HG02623 (cell line): ENCODE data around the gene STK31.
"Not testable (repeated sequence)": the region's sequence is repeated elsewhere in the genome, so short reads cannot be mapped to it uniquely, and the experiment has no call there.

Experiments
- ATAC-seq: cut with Tn5 transposase; IDR thresholded peaks from one replicate; pipeline ENCODE4 v1.9.1; 2021; ENCODE audit warnings: moderate library complexity; ENCODE audit not compliant: unreplicated experiment

STK31 gene

DNA sequence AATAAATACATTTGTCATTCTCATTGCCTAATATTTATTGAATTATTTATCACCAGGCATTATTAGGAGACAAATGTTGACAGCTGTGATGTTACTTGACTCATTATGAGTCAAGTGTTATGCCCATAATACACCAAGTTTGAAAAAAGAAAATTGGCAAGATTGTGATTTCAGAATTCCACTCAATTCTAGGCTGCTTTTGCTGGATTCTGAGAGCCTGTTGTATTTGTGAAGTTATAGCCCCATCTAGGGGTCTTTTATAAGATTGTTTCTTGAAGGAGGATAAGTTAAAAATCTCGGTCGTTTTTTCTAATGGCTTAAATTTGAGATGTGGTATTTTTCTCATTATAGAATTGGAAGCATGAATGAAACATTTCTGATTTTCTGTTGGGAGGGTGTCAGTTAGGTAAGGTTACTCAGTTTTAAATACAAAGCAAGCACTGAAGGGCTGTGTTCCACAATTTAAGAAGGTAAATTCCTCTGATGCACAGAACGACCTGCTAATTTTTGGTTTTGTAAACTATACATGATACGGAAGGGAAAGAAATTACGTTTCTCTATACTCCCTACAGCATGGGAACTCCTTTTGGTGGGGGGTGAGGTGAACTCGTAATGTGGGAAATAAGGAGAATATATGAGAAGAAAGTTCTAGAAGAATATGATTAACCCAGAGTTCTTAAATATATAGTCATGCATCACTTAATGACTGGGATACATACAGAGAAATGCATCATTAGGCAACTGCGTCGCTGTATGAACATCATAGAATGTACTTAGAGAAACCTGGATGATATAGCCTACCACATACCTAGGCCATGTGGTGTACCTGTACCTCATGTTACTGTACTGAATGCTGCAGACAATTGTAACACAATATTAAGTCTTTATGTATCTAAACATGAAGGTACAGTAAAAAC lies 2.6 kb downstream of the STK31 start:
- ATAC-seq: no peak

DNA sequence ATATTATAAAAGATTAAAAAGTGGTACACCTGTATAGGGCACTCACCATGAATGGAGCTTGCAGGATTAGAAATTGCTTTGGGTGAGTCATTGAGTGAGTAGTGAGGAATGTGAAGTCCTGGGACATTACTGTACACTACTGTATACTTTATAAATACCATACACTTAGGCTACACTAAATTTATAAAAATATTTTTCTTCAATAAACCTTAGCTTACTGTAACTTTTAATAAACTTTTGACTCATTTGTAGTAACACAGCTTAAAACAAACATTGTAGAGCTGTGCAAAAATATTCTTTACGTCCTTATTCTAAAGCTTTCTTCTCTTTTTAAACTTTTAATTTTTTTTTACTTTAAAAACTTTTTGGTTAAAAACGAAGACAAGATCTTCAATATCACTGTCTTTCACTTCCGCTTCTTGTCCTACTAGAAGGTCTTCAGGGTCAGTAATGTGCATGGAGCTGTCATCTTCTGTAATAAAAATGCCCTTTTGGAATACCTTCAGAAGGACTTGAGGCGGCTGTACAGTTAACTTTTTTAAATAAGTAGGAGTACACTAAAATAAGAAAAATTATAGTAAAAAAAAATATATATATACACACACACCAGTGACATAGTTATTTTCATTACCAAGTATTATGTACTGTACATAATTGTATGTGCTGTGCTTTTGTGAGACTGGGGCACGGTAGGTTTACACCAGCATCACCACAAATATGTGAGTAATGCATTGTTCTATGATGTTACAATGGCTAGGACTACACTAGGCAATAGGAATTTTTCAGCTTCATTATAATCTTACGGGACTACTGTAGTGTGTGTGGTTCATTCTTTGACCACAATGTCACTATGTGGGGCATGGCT lies 3.5 kb downstream of the STK31 start:
- no peak for ATAC-seq

DNA sequence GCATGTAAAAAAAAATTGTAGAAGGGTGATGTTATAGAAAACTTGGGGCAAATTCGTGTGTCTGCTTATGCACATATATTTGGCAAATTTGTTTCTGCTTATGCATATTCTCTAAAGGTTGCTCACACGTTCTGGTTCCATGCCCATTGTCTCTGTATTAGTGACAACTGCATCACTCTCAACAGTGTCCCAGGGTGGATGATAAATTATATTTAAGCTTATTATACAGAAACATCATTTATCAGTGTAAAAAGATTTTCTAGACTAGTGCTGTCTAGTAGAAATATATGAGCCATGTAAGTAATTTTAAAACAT lies 4.1 kb downstream of the STK31 start:
- ATAC-seq: no peak

DNA sequence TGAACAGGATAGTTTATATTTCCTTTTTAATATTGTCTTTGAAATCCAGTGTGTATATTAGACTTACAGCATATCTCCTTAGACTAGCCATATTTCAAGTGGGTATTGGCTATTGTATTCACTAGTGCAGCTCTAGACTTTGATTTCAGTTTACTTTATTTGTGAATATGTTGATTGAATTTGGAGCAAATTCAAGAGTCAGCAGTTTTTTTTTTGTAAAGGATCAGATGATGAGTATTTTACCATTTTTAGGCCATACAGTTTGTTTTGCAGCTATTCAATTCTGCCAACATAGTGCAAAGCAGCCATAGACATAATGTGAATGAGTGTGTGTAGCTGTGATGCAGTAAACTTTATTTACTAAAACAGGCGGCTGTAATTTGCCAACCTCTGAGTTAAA lies 4.6 kb downstream of the STK31 start:
- no peak for ATAC-seq

DNA sequence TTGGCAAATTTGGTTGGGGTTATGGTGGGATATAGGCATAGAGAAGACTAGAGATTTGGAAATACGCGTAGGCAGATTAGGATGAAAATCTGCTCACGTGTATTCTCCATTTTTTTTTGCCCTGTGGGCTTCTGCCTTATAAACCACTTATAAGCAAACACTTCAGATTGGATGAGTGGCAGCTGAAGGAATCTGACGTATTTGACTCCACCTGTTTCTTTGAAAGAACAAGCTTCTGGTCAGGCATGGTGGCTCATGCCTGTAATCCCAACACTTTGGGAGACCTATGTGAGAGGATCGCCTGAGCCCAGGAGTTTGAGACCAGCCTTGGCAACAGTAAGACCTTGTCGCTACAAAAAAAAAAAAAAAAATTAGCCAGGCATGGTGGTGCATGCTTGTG lies 5.1 kb downstream of the STK31 start:
- no peak for ATAC-seq

DNA sequence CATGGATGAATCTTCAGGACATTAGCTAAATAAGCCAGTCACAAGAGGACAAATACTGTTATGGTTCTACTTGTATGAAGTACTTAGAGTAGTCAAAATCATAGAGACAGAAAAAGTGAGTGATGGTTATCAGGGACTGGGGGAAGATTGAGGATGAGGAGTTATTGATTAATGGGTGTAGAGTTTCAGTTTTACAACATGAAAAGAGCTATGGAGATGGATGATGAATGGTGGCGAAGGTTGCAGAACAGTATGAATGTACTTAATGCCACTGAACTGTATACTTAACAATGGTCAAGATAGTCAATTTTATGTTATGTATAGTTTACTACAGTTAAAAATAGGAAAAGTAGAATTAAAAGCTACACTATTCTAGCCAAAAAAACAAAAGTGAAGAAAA lies 7.8 kb downstream of the STK31 start:
- no peak for ATAC-seq

DNA sequence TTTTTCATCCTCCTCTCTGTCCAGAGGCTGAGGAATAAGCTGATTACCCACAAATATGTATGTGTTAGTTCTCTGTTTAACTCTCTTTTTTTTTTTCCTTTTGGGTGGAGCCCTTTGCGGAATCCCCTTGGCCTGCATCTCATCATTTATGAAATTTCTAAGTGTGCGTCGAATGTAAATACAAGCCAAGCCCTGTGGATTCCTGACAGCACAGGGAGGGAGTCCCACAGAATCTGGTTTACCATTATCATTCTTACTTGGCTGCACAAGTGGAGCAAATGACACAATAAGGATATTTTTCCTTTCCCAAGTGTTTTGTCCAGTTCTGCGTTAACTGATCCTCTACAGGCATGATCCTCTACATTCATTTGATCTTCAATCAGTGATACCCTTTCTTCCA lies 11.4 kb downstream of the STK31 start:
- no peak for ATAC-seq

DNA sequence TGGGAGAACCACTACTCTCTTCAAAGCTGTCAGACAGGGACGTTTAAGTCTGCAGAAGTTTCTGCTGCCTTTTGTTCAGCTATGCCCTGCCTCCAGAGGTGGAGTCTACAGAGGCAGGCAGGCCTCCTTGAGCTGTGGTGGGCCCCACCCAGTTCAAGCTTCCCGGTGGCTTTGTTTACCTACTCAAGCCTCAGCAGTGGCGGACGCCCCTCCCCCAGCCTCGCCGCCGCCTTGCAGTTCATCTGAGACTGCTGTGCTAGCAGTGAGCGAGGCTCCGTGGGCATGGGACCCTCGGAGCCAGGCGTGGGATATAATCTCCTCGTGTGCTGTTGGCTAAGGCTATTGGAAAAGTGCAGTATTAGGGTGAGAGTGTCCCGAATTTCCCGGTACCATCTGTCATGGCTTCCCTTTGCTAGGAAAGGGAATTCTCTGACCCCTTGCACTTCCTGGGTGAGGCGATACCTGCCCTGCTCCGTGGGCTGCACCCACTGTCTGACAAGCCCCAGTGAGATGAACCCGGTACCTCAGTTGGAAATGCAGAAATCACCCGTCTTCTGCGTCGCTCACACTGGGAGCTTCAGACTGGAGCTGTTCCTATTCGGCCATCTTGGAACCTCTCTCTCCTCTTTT lies 12.7 kb downstream of the STK31 start:
- not testable (repeated sequence) for ATAC-seq

DNA sequence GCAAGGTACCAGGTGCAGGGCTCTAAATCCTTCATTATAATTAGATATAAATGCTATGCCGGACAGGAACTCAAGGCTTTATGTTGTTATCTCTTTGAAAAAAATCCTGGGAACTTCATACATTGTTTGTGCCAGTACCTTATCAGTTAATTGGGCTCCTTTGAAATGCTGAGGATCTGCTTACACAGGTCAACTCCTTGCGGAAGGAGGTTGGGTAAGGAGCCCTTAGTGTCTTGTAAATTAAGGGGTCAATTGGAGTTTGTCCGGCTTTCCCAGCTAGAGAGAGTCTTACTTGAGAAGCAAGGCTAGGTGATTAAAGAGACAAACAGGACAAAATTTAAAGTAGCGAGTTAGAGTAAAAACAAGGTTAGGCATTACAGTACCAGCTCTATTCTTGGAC lies 14.1 kb downstream of the STK31 start:
- ATAC-seq: not testable (repeated sequence)

DNA sequence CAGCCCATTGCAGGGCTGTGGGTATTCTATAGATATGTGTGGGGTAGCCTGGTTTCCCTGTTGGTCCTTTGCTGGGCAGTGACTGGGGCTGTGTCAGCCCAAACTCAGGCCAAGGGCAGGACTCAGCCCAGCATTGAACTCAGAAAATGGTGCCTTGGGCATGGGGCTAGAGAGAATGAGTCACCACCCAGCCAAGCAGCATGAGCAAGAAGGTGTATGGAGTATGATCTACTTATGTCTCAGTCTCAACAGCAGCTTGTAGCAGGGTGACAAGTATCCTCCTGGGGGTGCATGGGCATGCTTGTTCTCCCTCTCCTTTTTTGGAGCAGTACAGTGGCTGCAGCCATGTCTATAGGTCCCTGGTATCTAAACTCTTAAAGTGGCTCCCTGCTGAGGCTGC lies 32.0 kb downstream of the STK31 start:
- ATAC-seq: no peak

DNA sequence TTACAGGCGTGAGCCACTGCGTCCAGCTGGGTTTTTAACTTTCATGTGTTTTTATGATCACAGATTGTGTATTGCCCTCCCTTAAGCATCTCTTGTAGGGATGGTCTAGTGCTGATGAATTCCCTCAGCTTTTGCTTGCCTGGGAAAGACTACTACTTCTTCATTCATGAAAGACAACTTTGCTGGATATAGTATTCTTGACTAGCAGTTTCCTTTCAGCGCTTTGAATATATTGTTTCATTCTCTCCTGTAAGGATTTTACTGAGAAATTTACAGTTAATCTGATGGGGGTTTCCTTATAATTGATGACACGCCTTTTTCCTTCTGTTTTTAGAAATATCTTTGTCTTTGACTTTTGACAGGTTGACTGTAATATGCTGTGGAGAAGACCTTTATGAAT lies 33.2 kb downstream of the STK31 start:
- no peak for ATAC-seq

DNA sequence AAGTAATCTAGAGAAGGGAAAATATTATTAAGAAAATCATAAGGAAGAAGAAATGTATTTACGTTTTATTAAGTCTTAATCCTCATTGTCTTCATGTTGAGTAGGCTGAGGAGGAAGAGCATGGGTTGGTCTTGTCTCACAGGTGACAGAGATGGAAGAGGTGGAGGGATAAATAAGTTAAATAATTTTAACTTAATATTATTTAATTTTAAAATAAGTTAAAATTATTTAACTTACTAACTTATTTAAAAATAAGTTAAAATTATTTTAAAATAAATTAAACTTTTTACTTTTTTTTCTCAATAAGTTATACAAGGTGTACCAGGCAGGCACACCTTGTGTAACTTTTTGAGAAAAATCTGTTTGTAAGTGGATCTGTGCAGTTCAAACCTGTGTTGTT lies 36.6 kb downstream of the STK31 start:
- ATAC-seq: no peak

DNA sequence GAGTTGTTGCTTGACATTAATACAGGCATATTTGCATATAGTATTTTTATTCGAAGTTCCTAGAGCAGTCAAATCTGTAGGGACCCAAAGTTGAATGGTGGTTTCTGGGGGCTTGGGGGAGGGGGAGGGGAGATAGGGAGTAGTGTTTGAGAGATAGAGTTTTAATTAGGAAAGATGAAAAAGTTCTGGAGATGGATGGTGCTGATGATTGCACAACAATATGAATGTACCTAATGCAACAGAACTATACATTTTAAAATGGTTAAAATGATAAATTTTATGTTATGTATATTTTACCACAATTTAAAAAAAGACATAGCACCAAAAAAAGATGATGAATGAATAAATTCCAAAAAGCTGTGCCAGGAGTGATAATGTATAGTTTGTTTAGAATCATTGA lies 41.8 kb downstream of the STK31 start:
- ATAC-seq: no peak

DNA sequence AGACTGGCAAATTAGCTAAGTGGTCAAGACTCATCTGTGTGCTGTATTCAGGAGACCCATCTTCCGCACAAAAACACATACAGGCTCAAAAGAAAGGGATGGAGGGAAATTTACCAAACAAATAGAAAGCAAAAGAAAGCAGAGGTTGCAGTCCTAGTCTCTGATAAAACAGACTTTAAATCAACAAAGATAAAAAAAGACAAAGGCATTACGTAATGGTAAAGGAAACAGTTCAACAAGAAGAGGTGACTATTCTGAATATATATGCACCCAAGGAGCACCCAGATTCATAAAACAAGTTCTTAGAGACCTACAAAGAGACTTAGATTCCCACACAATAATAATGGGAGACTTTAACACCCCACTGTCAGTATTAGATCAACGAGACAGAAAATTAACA lies 48.8 kb downstream of the STK31 start:
- ATAC-seq: not testable (repeated sequence)

DNA sequence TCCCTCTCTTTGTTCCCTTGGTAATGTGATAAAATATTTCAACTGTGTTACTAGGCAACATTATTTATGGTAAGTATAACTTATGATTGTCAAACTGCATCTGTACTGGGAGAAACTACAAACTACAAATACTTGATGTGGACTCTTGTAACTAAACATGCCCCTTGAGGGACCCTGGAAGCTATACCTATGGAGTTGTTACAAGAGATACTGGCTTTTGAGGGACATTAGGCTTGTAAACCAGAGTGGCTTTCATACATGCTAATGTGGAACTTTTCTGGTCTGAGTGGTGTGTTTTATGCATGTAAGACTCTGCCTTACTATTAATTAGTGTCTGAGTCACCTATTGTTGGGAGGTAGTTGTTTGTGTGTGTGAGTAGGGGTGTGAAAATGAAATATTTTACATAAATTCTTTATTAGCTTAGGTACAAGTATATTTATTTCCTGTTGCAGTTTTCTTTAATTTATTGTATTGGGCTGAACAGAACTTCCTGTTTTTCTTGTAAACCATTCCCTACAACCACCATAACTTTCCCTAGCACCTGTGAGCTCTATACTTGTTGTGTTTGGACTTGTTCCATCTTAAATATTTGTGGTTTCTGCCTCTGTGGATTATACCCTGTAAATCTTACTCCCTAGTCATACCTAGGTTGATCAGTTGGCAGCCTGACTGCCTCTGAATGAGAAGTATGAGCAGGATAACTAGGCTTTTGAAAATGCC lies 49.8 kb downstream of the STK31 start:
- no peak for ATAC-seq

DNA sequence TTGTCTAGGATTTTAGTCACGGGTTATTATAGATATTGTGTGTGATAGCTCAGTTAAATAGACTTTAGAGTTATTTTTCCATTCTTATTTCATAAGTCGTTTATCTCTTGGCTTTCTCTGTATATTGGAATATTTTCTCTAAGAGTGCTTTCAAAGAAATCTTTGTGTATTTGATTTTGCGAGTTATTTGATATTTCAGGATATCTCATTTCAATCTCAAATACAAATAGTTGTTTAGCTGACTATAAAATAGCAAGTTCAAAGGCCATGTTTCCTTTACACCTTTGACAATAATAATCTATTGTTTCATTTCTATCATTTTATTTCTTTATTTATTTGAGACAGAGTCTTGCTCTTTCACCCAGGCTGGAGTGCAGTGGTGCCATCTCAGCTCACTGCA lies 55.9 kb downstream of the STK31 start:
- no peak for ATAC-seq

DNA sequence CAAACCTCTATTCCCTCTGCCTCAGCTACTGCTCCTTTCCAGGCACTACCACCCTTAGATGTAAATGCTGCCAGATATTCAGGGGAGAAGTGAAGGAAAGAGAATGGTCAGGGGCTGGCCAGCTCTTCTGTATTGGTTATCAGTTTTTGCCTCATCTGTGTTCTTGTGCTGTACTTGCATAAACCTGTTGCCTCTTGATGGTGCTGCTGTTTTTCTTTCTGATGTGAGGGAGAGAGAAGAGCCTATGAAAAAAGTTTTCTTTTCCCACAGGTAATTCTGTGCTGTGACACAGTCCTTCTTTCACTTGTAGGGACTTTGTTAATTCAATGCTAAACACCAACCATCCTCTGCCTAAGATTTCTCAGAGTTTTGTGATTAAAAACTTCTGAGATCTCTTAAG lies 57.5 kb downstream of the STK31 start:
- ATAC-seq: no peak

DNA sequence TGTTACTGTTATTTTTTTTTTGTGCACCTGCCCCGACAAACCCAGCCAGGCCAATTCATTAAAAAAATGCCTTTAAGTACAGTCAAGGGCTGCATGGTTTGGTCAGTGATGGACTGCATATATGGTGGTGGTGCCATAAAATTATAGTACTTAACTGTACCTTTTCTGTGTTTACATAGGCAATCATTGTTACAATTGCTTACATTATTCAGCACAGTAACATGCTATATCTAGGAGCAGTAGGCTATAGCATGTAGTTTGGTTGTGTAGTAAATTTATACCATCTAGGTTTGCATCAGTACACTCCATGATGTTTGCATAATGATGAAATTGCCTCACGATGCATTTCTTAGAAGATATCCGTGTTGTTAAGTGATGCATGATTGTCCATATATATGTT lies 58.0 kb downstream of the STK31 start:
- ATAC-seq: no peak

DNA sequence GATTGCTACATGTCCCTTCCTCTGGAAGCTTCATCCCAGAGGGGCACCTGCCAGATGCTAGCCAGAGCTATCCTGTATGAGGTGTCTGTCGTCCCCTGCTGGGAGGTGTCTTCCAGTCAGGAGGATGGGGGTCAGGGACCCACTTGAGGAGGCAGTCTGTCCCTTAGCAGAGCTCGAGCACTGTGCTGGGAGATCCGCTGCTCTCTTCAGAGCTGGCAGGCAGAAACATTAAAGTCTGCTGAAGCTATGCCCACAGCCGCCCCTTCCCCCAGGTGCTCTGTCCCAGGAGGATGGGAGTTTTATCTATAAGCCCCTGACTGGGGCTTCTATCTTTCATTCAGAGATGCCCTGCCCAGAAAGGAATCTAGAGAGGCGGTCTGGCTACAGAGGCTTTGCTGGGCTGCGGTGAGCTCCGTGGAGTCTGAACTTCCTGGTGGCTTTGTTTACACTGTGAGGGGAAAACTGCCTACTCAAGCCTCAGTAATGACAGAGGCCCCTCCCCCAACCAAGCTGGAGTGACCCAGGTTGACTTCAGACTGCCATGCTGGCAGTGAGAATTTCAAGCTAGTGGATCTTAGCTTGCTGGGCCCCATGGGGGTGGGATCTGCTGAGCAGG lies 69.3 kb downstream of the STK31 start:
- ATAC-seq: not testable (repeated sequence)

DNA sequence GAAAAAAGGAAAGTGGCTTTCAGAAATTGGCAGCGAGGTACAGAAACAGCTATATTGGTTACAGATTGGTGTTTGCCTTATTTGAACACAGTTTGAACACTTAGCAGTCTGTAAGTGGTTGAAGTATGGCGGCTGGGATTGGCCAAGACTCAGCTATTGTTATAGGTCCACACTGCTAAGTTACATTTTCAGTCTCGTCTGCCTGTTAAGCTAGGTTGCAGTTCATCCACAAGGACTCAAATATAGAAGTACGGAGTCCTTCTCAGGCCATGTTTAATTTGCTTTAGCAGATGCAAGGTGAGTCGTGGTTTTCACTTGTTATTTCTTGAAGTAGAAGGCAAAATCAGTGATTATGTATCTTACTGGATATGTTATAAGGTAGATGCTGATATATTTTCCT lies 73.1 kb downstream of the STK31 start:
- no peak for ATAC-seq

DNA sequence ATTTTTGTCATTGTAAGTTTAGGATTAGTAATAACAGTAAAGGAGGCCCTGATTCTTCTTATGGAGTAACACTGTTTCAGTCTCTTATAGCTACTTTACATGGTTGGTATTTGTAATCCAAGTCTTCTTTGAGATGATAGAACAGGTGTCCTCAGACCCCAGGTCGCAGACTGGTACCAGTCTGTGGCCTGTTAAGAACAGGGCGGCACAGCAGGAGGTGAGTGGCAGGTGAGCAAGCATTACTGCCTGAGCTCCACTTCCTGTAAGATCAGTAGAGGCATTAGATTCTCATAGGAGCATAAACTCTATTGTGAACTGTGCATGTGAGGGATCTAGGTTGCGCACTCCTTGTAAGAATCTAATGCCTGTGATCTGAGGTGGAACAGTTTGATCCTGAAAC lies 77.3 kb downstream of the STK31 start:
- ATAC-seq: no peak
